K562 (cell line): ENCODE measurements around the gene CARS2. TPM values are rescaled to one million over a fixed set of nuclear protein-coding genes. Genes with fewer than 3 reads are reported as not detected.
A peak's percentile ranks its signal among the peaks of the same experiment; 100 is the strongest.

Source experiments
- NEUROD1 ChIP-seq: fragments of 150-350 bp; IDR thresholded peaks from 2 replicates; pipeline ENCODE4 v1.6.1; 2014; ENCODE audit warnings: borderline replicate concordance, low read length, low read depth; ENCODE audit not compliant: partially characterized antibody
- TRIM24 ChIP-seq, 2 experiments: fragments of 450-650 bp; IDR thresholded peaks; 2 replicates each; pipeline ENCODE4 v1.6.1; 2016
- ZNF707 ChIP-seq: fragments of 250-450 bp; sonication (Bioruptor Pico); conservative IDR thresholded peaks from 2 replicates; pipeline ENCODE4 v1.8.0; 2022; ENCODE audit warnings: inconsistent platforms, mild to moderate bottlenecking, moderate library complexity
- polyA plus RNA-seq, 8 experiments: library from polyadenylated mRNA; depleted of rRNA in 4 of 8; stranded (reverse) in 5 of 8; unstranded in 3 of 8; fragments of >200 nt; fragmentation: Nextera tagmentation in 2 of 8; fragmentation: Illumina TruSeq in 1 of 8; extraction: Ambion mirVana in 2 of 8; extraction: Trizol in 1 of 8; gene quantifications; 2 replicates each; pipeline versions ENCODE4 v1.2.1 to v1.2.3, GENCODE V29; 2011 to 2014; ENCODE audit warnings: inconsistent platforms in 1 of 8, missing spikeins in 1 of 8
- total RNA-seq, 7 experiments: library from RNA; depleted of rRNA in 6 of 7; stranded (reverse); fragments of >200 nt in 6 of 7; fragmentation: Illumina TruSeq in 2 of 7; extraction: Trizol in 2 of 7; gene quantifications; 2 replicates each; pipeline versions ENCODE4 v1.2.1 to v1.2.3, GENCODE V29; 2011 to 2021; ENCODE audit warnings: low replicate concordance in 1 of 7
- TF ChIP-seq, protein P1 (sequence below), 2 experiments: fragments of 450-650 bp; formaldehyde crosslinking in 1 of 2; IDR thresholded peaks; 2 replicates each; pipeline versions ENCODE4 v1.4.0 to v1.6.1; 2014 to 2020; ENCODE audit warnings: mild to moderate bottlenecking in 2 of 2, borderline replicate concordance in 1 of 2, low read depth in 1 of 2
- TF ChIP-seq, protein P2 (sequence below), 2 experiments: fragments of 450-650 bp in 1 of 2; IDR thresholded peaks; 2 replicates each; pipeline ENCODE4 v1.6.1; 2011 to 2017; ENCODE audit warnings: low read depth in 2 of 2, antibody characterized with exemption in 1 of 2, borderline replicate concordance in 1 of 2, low read length in 1 of 2, mild to moderate bottlenecking in 1 of 2, mixed read lengths in 1 of 2; ENCODE audit not compliant: control insufficient read depth in 1 of 2

Gene CARS2
- total and polyA plus RNA-seq, 9 of the 15 experiments (the other 6 are each of a cell fraction or from before 2014, with no cell fraction given): 1.7 to 37.4 (median 30.5) TPM

DNA sequence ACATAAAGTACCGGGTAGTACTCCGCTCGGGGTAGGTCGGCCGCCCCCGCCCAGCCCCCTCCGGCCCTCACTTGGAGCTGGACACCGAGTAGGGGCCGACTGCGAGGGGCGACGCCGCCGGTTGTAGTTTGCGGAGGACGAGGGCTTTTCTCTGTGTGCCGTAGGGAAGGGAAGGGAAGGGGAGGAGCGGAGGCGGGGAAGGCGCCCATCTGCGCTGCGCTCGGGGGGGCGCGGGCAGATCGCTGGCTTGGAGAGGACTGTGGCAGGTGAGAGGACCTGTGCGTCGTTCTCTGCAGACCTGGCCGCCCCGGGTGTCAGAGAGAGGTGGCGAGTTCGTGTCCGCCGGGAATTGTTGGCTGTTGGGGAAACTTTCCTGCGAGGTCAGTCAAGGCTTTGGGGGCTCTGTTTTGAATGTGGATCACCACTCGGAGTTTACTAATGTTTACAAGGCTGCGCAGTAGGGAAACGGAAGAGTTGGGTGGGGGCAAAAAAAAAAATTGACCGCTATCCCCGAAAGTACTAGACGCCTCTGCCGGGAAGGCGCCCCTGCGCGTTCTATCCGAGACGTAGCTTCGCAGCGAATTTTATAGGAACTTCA lies 9.0 kb upstream of the CARS2 start (continued):
- TF ChIP-seq, protein P1, sequence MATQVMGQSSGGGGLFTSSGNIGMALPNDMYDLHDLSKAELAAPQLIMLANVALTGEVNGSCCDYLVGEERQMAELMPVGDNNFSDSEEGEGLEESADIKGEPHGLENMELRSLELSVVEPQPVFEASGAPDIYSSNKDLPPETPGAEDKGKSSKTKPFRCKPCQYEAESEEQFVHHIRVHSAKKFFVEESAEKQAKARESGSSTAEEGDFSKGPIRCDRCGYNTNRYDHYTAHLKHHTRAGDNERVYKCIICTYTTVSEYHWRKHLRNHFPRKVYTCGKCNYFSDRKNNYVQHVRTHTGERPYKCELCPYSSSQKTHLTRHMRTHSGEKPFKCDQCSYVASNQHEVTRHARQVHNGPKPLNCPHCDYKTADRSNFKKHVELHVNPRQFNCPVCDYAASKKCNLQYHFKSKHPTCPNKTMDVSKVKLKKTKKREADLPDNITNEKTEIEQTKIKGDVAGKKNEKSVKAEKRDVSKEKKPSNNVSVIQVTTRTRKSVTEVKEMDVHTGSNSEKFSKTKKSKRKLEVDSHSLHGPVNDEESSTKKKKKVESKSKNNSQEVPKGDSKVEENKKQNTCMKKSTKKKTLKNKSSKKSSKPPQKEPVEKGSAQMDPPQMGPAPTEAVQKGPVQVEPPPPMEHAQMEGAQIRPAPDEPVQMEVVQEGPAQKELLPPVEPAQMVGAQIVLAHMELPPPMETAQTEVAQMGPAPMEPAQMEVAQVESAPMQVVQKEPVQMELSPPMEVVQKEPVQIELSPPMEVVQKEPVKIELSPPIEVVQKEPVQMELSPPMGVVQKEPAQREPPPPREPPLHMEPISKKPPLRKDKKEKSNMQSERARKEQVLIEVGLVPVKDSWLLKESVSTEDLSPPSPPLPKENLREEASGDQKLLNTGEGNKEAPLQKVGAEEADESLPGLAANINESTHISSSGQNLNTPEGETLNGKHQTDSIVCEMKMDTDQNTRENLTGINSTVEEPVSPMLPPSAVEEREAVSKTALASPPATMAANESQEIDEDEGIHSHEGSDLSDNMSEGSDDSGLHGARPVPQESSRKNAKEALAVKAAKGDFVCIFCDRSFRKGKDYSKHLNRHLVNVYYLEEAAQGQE (IDR thresholded peaks at IDR 0.05; ENCODE audit: borderline replicate concordance): no peak
- TF ChIP-seq, protein P1 (CRISPR knock-in tag; IDR thresholded peaks at IDR 0.05; ENCODE audit: low read depth): peak; percentile 40; the same call in 1 of the 2 replicates
- TF ChIP-seq, protein P2, sequence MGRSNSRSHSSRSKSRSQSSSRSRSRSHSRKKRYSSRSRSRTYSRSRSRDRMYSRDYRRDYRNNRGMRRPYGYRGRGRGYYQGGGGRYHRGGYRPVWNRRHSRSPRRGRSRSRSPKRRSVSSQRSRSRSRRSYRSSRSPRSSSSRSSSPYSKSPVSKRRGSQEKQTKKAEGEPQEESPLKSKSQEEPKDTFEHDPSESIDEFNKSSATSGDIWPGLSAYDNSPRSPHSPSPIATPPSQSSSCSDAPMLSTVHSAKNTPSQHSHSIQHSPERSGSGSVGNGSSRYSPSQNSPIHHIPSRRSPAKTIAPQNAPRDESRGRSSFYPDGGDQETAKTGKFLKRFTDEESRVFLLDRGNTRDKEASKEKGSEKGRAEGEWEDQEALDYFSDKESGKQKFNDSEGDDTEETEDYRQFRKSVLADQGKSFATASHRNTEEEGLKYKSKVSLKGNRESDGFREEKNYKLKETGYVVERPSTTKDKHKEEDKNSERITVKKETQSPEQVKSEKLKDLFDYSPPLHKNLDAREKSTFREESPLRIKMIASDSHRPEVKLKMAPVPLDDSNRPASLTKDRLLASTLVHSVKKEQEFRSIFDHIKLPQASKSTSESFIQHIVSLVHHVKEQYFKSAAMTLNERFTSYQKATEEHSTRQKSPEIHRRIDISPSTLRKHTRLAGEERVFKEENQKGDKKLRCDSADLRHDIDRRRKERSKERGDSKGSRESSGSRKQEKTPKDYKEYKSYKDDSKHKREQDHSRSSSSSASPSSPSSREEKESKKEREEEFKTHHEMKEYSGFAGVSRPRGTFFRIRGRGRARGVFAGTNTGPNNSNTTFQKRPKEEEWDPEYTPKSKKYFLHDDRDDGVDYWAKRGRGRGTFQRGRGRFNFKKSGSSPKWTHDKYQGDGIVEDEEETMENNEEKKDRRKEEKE (IDR thresholded peaks at IDR 0.05; ENCODE audit: borderline replicate concordance in 1 of 2, control insufficient read depth in 1 of 2, low read depth in 2 of 2, low read length in 1 of 2): 0 out of 4 replicates have a peak, but pooled peaks of 1 of the 2 experiments have one; percentile 40
- TF ChIP-seq ZNF707 (CRISPR knock-in tag) (no peak), TRIM24 (IDR thresholded peaks at IDR 0.05) (no peak), NEUROD1 (no peak)
